ENCODE data around the gene RPA3.

- no peak for TF ChIP-seq CTCF (optimal IDR thresholded peaks at IDR 0.05 in 1 of 3, IDR thresholded peaks at IDR 0.05 in 1 of 3, conservative IDR thresholded peaks at IDR 0.05 in 1 of 3; ENCODE audit: extremely low read depth in 1 of 3, insufficient read depth in 2 of 3, low read length in 3 of 3)
- no peak for TF ChIP-seq EZH2 (IDR thresholded peaks at IDR 0.05; ENCODE audit: low read length)
Measured at GRCh38 chr7:7609330-7609729, 109.1 kb downstream of the RPA3 start.
